ENCODE results near the gene NCF1. TPM values are rescaled to one million over a fixed set of nuclear protein-coding genes. Genes with fewer than 3 reads are reported as not detected.
A peak's percentile ranks its signal among the peaks of the same experiment; 100 is the strongest.
"Not testable (repeated sequence)": the region's sequence is repeated elsewhere in the genome, so short reads cannot be mapped to it uniquely, and the experiment has no call there.

Gene NCF1
- total RNA-seq, 1 experiment from 2014 or later = not detected

DNA sequence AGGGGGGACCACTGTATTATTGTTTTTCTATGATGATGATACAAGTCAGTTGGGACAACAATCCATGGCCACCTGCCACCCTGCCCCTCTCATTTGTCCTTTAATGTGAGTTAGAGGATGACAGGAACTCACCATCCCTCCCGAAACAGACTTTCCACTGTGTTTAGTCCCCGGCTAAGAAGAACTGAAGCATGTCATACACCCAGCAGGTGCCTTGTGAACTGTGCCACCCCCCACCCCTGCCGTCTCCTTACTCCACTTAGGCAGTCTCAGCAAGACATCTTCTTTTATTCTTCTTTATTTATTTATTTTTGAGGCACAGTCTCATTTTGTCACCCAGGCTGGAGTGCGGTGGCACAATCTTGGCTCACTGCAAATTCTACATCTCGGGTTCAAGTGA, 47.4 kb downstream of the NCF1 start:
- DNase-seq (ENCODE audit: low read depth in 1 of 2, low spot score in 2 of 2); H3K9me3 ChIP-seq (replicated peaks); H3K36me3 ChIP-seq; H3K4me3 ChIP-seq; H3K4me1 ChIP-seq (replicated peaks); H3K27ac ChIP-seq; H3K27me3 ChIP-seq (replicated peaks): not testable (repeated sequence)

GRCh38 chr7:74829959-74830358, 56.1 kb downstream of the NCF1 start:
- not testable (repeated sequence) for H3K4me1 ChIP-seq (replicated peaks); H3K9me3 ChIP-seq (replicated peaks); H3K27ac ChIP-seq; H3K27me3 ChIP-seq (replicated peaks); H3K36me3 ChIP-seq; H3K4me3 ChIP-seq
- peak in 1 of 2 experiments; percentile 14 for DNase-seq (ENCODE audit: low read depth in 1 of 2, low spot score in 2 of 2)

DNA sequence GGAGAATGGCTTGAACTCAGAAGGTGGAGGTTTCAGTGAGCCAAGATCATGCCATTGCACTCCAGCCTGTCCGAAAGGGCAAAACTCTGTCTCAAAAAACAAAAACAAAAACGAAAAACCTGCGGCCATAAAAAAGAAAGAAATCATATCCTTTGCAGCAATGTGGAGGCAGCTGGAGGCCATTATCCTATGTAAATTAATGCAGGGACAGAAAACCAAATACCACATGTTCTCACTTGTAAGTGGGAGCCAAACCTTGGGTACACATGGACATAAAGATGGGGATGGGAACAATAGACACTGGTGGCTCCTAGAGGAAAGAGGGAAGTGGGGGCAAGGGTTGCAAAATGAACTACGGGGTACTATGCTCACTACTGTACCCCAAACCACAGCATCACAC, 56.6 kb downstream of the NCF1 start:
- not testable (repeated sequence) for H3K36me3 ChIP-seq; H3K27ac ChIP-seq; H3K4me1 ChIP-seq (replicated peaks); H3K4me3 ChIP-seq; H3K27me3 ChIP-seq (replicated peaks); H3K9me3 ChIP-seq (replicated peaks); DNase-seq (ENCODE audit: low read depth in 1 of 2, low spot score in 2 of 2)

Other genes starting within 250 kb of the NCF1 start
- 78.9 and 113 TPM in 2 replicates for gene GTF2I, start 116.3 kb upstream of the NCF1 start, total RNA-seq (2014; rRNA removed; shearing (Covaris generic))
- 6.7 and 8.8 TPM in 2 replicates for gene GTF2IRD2, start 77.6 kb downstream of the NCF1 start, total RNA-seq (2014; rRNA removed; shearing (Covaris generic))
- 0.56 and 1.8 TPM in 2 replicates for gene CASTOR2, start 190.7 kb downstream of the NCF1 start, total RNA-seq (2014; rRNA removed; shearing (Covaris generic))